ENCODE data around the gene NHS. TPM values are rescaled to one million over a fixed set of nuclear protein-coding genes. Genes with fewer than 3 reads are reported as not detected.
A peak's percentile ranks its signal among the peaks of the same experiment; 100 is the strongest.

NHS gene
- total RNA-seq, 4 donors from 2014 or later = 6.9 to 16.9 (median 9.9) TPM

DNA sequence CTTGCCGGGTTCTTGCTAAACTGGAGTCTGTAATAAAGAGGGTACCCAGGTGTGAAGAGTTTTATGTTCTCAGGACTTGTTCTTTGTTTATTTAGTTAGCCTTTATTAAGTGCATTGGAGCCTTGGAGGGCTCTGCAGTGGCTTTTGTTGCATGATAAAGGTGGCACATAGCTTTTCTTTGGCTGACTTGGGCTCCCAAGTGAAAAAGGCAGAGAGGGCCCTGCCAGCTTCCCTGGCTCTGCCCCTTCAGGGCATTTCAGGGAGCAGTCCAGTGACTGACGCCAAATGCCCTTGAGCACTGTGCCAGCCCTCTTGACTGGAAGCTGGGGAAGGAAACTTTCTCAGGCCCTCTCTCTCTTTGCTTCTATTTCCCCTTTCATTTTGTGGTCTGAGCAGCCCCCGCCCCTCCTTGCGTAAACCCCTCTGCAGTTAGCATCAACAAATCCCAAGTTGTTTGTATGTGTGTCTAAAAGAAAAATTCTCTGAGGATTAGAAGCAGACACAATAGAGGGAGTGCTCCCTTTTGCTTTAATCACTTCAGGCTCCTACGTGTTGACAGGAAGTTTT lies 152.2 kb downstream of the NHS start:
- Histone ChIP-seq H3K27ac (peak overlapping the region; percentile 45 to 73 (median 70)), H3K9me3 (no peaks in the 10 kb centered on the region), H3K27me3 (no peaks in the 10 kb centered on the region), H3K4me1 (peaks cover 30 to 41% of the 10 kb centered on the region in 2 donors), H3K4me3 (replicated peaks in 1 of 3) (no peak overlapping the region), H3K36me3 (no peaks in the 10 kb centered on the region)
- WGBS, 2 donors = 13 to 27% methylated on average over 5 of the region's 5 CpGs
- intact Hi-C loops (cut with DNase I) = no loop called here
- DNase-seq = peak; percentile 89 to 90
- TF ChIP-seq POLR2A (IDR thresholded peaks at IDR 0.05) (no peak), CTCF (IDR thresholded peaks at IDR 0.05) (peak in 2 of 6 experiments; percentile 8 to 12)

DNA sequence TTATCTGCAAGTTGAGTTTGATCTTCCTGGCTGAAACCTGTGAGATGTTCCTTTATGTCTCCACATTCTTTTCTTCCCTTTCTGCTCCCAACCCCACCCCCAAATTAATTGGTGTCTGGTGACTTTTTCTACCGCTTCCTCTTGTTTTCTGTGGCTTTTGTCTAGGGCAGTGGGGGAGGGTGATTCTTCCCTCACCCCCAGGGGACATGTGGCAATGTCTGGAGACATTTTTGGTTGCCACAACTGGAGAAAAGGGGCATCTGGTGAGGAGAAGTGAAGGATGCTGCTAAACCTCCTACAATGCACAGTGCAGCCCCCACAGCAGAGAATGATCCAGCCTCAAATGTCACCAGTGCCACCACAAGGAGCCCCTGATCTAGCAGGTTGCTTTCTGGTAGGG lies 152.9 kb downstream of the NHS start:
- WGBS, 2 donors = 86 to 88% methylated on average over 1 of the region's 1 CpG
- Histone ChIP-seq H3K4me1 (peaks cover 30 to 40% of the 10 kb centered on the region in 2 donors), H3K9me3 (no peaks in the 10 kb centered on the region), H3K27me3 (no peaks in the 10 kb centered on the region), H3K4me3 (replicated peaks in 1 of 3) (no peak overlapping the region), H3K27ac (peak overlapping the region; percentile 45 to 73 (median 70)), H3K36me3 (no peaks in the 10 kb centered on the region)
- no peak for DNase-seq
- intact Hi-C loops (cut with DNase I) = no loop called here
- TF ChIP-seq CTCF (IDR thresholded peaks at IDR 0.05) (no peak), POLR2A (IDR thresholded peaks at IDR 0.05) (no peak)

DNA sequence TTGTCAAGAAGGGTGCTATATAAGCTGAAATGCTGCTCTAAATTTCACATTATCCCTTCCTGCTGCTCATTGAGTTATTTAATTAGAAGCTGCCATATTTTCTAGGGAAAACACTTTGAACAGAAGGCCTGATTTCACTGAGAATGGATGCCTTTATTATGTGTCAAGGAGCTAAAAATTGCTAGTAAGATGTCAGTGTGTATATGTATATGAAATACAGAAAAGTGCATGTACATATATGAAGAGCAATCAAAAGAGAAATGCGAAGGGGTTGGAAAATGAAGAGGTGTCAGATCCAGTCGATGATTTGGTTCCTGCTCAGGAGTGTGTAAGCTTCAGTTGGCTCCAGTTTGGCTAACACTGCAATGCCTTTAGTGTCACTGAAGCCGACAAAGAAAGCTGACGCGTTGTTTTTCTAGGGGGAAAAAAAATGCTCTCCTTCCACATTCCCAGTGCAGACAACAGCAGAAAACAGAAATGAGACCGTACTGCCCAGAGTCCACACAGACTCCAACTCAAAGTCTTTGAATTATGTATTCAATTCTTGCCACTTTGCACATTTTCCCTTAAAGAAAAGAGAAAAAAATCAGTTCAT lies 154.2 kb downstream of the NHS start:
- Histone ChIP-seq H3K27ac (peak overlapping the region; percentile 33 to 73 (median 70)), H3K4me3 (replicated peaks in 1 of 3) (no peak overlapping the region)

DNA sequence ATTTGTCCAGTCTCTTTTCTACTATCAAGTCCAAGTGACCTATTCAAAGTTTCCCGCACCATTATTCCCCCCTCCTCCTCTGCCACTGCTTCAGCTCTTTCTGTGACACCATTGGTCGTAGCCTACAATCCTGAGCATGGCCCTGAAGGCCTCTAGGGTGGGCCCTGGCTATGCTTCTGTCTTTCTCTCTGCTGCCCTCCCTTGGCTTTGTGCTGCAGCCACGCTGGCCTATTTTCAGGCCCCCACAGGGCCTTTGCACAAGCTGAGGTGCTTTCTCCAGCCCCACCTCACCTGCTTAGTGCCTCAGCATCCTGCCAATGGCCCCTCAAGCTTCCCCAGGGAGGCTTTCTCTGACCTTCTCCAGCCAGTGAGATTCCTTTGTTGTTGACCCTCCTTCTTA lies 156.5 kb downstream of the NHS start:
- H3K27ac ChIP-seq = no peak overlapping the region
- no peaks in the 10 kb centered on the region for H3K27me3 ChIP-seq
- no peak overlapping the region for H3K4me3 ChIP-seq (replicated peaks in 1 of 3)
- no peak for DNase-seq
- WGBS, 2 donors = 92 to 98% methylated on average over 3 of the region's 3 CpGs
- intact Hi-C loops (cut with DNase I) = no loop called here
- no peaks in the 10 kb centered on the region for H3K36me3 ChIP-seq
- H3K4me1 ChIP-seq = peaks cover 30 to 37% of the 10 kb centered on the region in 2 donors
- H3K9me3 ChIP-seq = no peaks in the 10 kb centered on the region
- no peak for TF ChIP-seq POLR2A (IDR thresholded peaks at IDR 0.05)
- no peak for TF ChIP-seq CTCF (IDR thresholded peaks at IDR 0.05)

More for the DNA sequence above, 154.2 kb downstream of the NHS start:
- 15 to 34% methylated on average over 6 of the region's 6 CpGs for WGBS, 2 donors
- peak; percentile 24 to 34 for DNase-seq
- no peaks in the 10 kb centered on the region for H3K36me3 ChIP-seq
- TF ChIP-seq CTCF (IDR thresholded peaks at IDR 0.05) (no peak), POLR2A (IDR thresholded peaks at IDR 0.05) (no peak)
- H3K9me3 ChIP-seq = no peaks in the 10 kb centered on the region
- H3K4me1 ChIP-seq = peaks cover 30 to 40% of the 10 kb centered on the region in 2 donors
- intact Hi-C loops (cut with DNase I) = no loop called here
- H3K27me3 ChIP-seq = no peaks in the 10 kb centered on the region

- Histone ChIP-seq H3K9me3 (no peaks in the 10 kb centered on the region), H3K36me3 (no peaks in the 10 kb centered on the region), H3K27ac (no peak overlapping the region), H3K4me1 (peaks cover 0 to under 1% of the 10 kb centered on the region in 2 donors), H3K4me3 (replicated peaks in 1 of 3) (no peak overlapping the region), H3K27me3 (no peaks in the 10 kb centered on the region)
- peak in 1 of 2 donors; percentile 20 for DNase-seq
- intact Hi-C loops (cut with DNase I) = no loop called here
- no peak for TF ChIP-seq POLR2A (IDR thresholded peaks at IDR 0.05)
- peak in 3 of 6 experiments; percentile 20 to 22 (median 20) for TF ChIP-seq CTCF (IDR thresholded peaks at IDR 0.05)
- WGBS, 2 donors = 88% methylated on average over 4 of the region's 4 CpGs; no CpG with 5 or more reads in 1 of the 2 donors
Measured at GRCh38 chrX:17535229-17535628, 160.2 kb downstream of the NHS start.

Data from thyroid gland (tissue), 4 donors.